HG03108 (cell line): Measurements from ENCODE around the gene CP.

Source experiments
- ATAC-seq: cut with Tn5 transposase; IDR thresholded peaks from one replicate; pipeline ENCODE4 v1.9.1; 2021; ENCODE audit warnings: moderate library complexity; ENCODE audit not compliant: unreplicated experiment

The CP gene

GRCh38 chr3:149186721-149187120 is 34.9 kb downstream of the CP start:
- ATAC-seq = no peak

GRCh38 chr3:149186219-149186618 is 35.4 kb downstream of the CP start:
- no peak for ATAC-seq

DNA sequence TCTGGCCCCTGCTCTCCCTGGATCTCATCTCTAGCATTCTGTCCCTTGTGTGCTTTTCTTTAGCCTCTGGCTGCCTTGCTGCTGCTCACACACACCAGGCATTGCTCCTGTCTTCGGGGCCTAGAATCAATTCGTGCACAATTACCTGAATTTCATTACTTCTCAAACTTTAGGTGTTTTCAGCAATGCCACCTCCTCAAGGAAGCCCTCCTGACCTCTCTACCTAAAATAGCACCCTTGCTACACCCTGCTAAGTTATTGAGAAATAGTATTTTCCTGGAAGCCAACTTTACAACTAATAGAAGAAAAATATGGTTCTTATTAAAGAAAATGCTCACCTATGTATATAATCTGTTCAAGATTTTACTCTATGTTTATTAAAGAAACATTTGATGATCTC is 40.4 kb downstream of the CP start:
- ATAC-seq = no peak

DNA sequence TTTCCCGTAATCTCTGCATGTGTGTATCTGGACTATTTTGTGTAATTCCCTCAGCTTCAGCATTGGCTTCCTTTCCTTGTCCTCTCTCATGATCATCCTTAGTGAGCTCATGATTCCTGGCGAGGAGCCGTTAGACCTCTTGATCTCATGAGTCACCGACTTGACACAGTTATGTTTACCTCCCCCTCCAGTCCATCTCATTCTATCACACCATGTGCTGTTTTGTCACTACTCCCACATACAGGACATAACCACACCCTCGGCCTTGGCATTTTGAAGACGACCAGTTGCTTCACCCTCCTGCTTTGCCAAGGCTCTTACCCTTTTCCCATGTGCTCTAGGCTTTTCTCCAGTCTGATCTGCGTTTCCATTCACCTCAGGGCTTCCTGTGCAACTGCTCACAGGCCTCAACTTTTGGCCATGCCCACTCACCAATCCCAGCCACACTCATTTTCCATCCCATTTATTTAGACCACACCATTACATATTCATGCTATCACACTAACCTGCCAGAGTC is 41.5 kb downstream of the CP start:
- no peak for ATAC-seq

GRCh38 chr3:149179220-149179619 is 42.4 kb downstream of the CP start:
- no peak for ATAC-seq

- no peak for ATAC-seq
These were observed 44.5 kb downstream of the CP start for GRCh38 chr3:149177122-149177521.

- ATAC-seq = peak; percentile 98
These were observed 46.7 kb downstream of the CP start for GRCh38 chr3:149174901-149175300.

GRCh38 chr3:149170672-149171071 is 51.0 kb downstream of the CP start:
- ATAC-seq = no peak

GRCh38 chr3:149167898-149168297 is 53.7 kb downstream of the CP start:
- ATAC-seq = no peak

GRCh38 chr3:149163066-149163465 is 58.6 kb downstream of the CP start:
- ATAC-seq = no peak

GRCh38 chr3:149162007-149162406 is 59.6 kb downstream of the CP start:
- no peak for ATAC-seq

DNA sequence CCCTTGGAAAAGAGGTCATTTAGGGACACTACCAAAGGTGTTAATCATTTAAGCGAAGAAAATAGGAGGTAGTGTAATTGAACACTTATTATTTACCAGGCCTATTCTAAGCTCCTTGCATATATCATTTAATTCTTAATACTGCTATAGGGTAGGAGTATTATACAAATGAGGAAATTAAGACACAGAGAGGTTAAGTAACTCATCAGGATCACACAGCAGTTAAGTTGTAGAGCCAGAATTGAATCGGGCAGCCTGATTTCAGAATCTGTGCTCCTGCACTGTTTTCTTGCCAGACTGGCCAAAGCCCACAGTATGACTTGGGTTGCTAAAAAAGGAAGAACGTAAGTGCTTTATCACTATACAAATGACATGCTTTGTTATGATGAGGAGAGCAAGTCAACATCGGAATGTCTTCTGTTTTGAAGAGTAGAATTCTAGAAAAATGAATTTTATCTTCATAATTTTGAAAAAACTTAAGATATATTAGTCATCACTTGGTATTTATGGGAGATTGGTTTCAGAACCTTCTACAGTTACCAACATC is 60.8 kb downstream of the CP start:
- no peak for ATAC-seq

- no peak for ATAC-seq
These were observed 68.2 kb downstream of the CP start for GRCh38 chr3:149153402-149153801.

DNA sequence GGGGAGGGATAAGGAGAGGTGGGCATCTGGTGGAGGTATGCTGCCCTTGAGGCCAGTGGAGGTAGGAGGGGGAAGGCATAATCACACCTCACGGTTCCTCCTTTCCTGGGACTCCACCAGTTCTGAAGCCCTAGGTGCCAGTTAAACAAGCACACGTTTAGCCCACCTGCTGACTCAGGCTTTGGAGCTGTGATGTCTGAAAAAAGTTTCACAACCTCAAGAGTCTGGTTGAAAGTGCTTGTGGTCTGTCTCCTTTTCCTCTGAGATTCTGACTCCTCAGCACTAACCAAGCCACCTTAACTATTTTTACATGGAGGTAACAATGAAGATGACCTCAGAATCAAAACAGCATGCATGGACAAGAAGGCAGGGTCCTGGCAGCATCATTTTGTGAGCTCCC is 69.2 kb downstream of the CP start:
- ATAC-seq = peak; percentile 91

- no peak for ATAC-seq
These were observed 69.8 kb downstream of the CP start for GRCh38 chr3:149151843-149152242.

GRCh38 chr3:149150436-149150835 is 71.2 kb downstream of the CP start:
- ATAC-seq = no peak

- ATAC-seq = peak; percentile 73
These were observed 75.7 kb downstream of the CP start for GRCh38 chr3:149145974-149146373.

DNA sequence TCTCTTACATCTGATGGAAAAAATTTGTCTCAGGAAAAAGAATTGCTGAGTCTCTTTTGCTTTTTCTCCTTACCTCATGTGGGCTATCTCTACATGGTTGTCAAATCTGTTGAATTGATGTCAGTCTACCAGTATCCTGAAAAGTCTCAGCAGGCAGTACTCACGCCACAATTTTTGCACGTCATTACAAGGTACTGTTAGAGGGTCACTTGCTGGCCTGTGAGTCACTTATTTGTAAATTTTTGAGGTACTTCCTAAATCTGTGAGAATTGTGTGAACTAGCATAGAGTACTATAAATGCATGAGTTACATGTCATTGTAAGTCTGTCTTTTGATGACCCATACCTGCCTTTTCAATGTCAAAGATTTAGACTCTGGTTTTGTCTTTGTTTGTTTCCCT is 76.3 kb downstream of the CP start:
- ATAC-seq = no peak

- no peak for ATAC-seq
These were observed 78.9 kb downstream of the CP start for GRCh38 chr3:149142682-149143081.

DNA sequence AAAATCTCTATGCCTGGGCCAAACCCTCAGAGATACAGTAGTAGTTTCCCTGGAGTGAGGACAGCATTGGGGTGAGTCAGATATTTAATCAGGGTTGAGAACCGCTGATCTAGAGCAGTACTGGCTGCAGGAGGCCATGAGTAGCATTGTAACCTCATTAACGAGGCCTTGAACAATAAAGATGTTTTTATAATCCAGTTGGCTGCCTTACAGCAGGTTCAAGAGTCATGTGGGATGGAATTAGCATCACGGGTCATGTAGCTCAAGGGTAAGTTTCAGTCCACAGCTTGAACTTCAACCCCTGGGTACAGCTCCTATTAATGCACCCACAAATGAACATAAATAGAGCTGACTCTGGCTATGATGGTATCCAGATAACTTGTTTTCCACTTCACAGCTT is 87.1 kb downstream of the CP start:
- ATAC-seq = no peak

DNA sequence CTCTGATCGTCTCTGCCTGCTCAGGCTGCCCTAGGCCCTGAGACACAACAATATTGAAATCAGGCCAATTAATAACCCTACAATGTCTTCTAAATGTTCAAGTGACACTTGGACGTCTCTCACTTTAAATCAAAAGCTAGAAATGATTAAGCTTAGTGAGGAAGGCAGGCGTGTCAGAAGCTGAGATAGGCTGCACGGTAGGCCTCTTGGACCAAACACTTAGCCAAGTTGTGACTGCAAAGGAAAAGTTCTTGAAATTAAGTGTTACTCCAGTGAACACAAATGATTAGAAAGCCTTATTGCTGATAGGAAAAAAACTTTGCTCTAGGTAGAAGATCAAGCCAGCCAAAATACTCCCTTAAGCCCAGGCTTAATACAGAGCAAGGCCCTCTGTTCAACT is 90.0 kb downstream of the CP start:
- ATAC-seq = no peak

GRCh38 chr3:149129326-149130205 is 92.1 kb downstream of the CP start, which contains the start of gene HPS3:
HPS3 (plus strand) TSS chr3:149129638; CDS start chr3:149129724, 86 bp downstream.
- ATAC-seq = peak; percentile 94
